ENCODE measurements around the gene BBS12. TPM values are rescaled to one million over a fixed set of nuclear protein-coding genes. Genes with fewer than 3 reads are reported as not detected.
"Not testable (repeated sequence)": the region's sequence is repeated elsewhere in the genome, so short reads cannot be mapped to it uniquely, and the experiment has no call there.

Gene BBS12
- total and polyA plus RNA-seq, 2 donors (not counting 1 experiment from before 2014, with no cell fraction given) = 3.6 to 8.4 TPM

GRCh38 chr4:122784261-122784660, 51.8 kb downstream of the BBS12 start:
- H3K79me2 ChIP-seq (ENCODE audit: control insufficient read depth, insufficient read depth, low read length) = no peaks in the 10 kb centered on the region
- H3K4me2 ChIP-seq (ENCODE audit: extremely low read depth, insufficient read depth, low read length) = no peak overlapping the region
- H3K4me3 ChIP-seq (replicated peaks in 1 of 4; ENCODE audit: control extremely low read depth in 1 of 4, insufficient read depth in 1 of 4, low read depth in 3 of 4, low read length in 4 of 4) = no peak overlapping the region
- no peaks in the 10 kb centered on the region for H3K9me3 ChIP-seq (ENCODE audit: control insufficient read depth, insufficient read depth, low read depth, low read length)
- no peak overlapping the region for H3K9ac ChIP-seq (ENCODE audit: insufficient read depth, low read length)
- no peaks in the 10 kb centered on the region for H3K27me3 ChIP-seq (ENCODE audit: control insufficient read depth, insufficient read depth, low read length)
- no peak overlapping the region for H2AFZ ChIP-seq (ENCODE audit: low read length)
- H3K36me3 ChIP-seq (ENCODE audit: control insufficient read depth, insufficient read depth, low read length) = no peaks in the 10 kb centered on the region
- DNase-seq (ENCODE audit: low read depth in 2 of 2) = no peak
- H3K4me1 ChIP-seq (ENCODE audit: control insufficient read depth, extremely low read depth, insufficient read depth, low read length) = peaks cover 11% of the 10 kb centered on the region
- peak overlapping the region; percentile 53 for H3K27ac ChIP-seq (ENCODE audit: insufficient read depth, low read length)
- no peaks in the 10 kb centered on the region for H4K20me1 ChIP-seq (ENCODE audit: control insufficient read depth, extremely low read depth, insufficient read depth, low read length)
- TF ChIP-seq, protein P1, sequence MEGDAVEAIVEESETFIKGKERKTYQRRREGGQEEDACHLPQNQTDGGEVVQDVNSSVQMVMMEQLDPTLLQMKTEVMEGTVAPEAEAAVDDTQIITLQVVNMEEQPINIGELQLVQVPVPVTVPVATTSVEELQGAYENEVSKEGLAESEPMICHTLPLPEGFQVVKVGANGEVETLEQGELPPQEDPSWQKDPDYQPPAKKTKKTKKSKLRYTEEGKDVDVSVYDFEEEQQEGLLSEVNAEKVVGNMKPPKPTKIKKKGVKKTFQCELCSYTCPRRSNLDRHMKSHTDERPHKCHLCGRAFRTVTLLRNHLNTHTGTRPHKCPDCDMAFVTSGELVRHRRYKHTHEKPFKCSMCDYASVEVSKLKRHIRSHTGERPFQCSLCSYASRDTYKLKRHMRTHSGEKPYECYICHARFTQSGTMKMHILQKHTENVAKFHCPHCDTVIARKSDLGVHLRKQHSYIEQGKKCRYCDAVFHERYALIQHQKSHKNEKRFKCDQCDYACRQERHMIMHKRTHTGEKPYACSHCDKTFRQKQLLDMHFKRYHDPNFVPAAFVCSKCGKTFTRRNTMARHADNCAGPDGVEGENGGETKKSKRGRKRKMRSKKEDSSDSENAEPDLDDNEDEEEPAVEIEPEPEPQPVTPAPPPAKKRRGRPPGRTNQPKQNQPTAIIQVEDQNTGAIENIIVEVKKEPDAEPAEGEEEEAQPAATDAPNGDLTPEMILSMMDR (conservative IDR thresholded peaks at IDR 0.05 in 1 of 2, IDR thresholded peaks at IDR 0.05 in 1 of 2; ENCODE audit: low read depth in 1 of 2, low read length in 2 of 2) = no peak
- no peak for TF ChIP-seq EZH2 (IDR thresholded peaks at IDR 0.05; ENCODE audit: low read length, missing control alignments)

DNA sequence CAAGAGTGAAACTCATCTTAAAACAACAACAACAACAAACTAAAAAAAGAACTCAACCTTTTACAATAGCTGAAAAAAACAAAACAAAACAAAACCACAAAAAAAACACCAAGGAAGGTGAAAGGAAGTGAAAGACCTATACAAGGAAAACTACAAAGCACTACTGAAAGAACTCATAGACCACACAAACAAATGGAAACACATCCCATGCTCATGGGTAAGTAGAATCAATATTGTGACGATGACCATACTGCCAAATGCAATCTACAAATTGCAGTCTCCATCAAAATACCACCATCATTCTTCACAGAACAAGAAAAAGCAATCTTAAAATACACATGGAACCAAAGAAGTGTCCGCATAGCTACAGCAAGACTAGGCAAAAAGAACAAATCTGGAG, 52.6 kb downstream of the BBS12 start:
- H3K36me3 ChIP-seq (ENCODE audit: control insufficient read depth, insufficient read depth, low read length) = no peaks in the 10 kb centered on the region
- H3K79me2 ChIP-seq (ENCODE audit: control insufficient read depth, insufficient read depth, low read length) = no peaks in the 10 kb centered on the region
- H3K4me3 ChIP-seq (replicated peaks in 1 of 4; ENCODE audit: control extremely low read depth in 1 of 4, insufficient read depth in 1 of 4, low read depth in 3 of 4, low read length in 4 of 4) = no peak overlapping the region
- TF ChIP-seq EZH2 (IDR thresholded peaks at IDR 0.05; ENCODE audit: low read length, missing control alignments) = no peak
- TF ChIP-seq, protein P1 (conservative IDR thresholded peaks at IDR 0.05 in 1 of 2, IDR thresholded peaks at IDR 0.05 in 1 of 2; ENCODE audit: low read depth in 1 of 2, low read length in 2 of 2) = no peak
- H3K27me3 ChIP-seq (ENCODE audit: control insufficient read depth, insufficient read depth, low read length) = no peaks in the 10 kb centered on the region
- no peak overlapping the region for H3K4me2 ChIP-seq (ENCODE audit: extremely low read depth, insufficient read depth, low read length)
- no peak overlapping the region for H2AFZ ChIP-seq (ENCODE audit: low read length)
- H3K9me3 ChIP-seq (ENCODE audit: control insufficient read depth, insufficient read depth, low read depth, low read length) = no peaks in the 10 kb centered on the region
- peaks cover 11% of the 10 kb centered on the region for H3K4me1 ChIP-seq (ENCODE audit: control insufficient read depth, extremely low read depth, insufficient read depth, low read length)
- H4K20me1 ChIP-seq (ENCODE audit: control insufficient read depth, extremely low read depth, insufficient read depth, low read length) = no peaks in the 10 kb centered on the region
- no peak overlapping the region for H3K27ac ChIP-seq (ENCODE audit: insufficient read depth, low read length)
- no peak overlapping the region for H3K9ac ChIP-seq (ENCODE audit: insufficient read depth, low read length)
- DNase-seq (ENCODE audit: low read depth in 2 of 2) = no peak

GRCh38 chr4:122786296-122786695, 53.8 kb downstream of the BBS12 start:
- DNase-seq (ENCODE audit: low read depth in 2 of 2); H2AFZ ChIP-seq (ENCODE audit: low read length); H3K4me3 ChIP-seq (replicated peaks in 1 of 4; ENCODE audit: control extremely low read depth in 1 of 4, insufficient read depth in 1 of 4, low read depth in 3 of 4, low read length in 4 of 4); H4K20me1 ChIP-seq (ENCODE audit: control insufficient read depth, extremely low read depth, insufficient read depth, low read length); H3K9ac ChIP-seq (ENCODE audit: insufficient read depth, low read length); H3K27ac ChIP-seq (ENCODE audit: insufficient read depth, low read length); H3K79me2 ChIP-seq (ENCODE audit: control insufficient read depth, insufficient read depth, low read length); H3K9me3 ChIP-seq (ENCODE audit: control insufficient read depth, insufficient read depth, low read depth, low read length); H3K36me3 ChIP-seq (ENCODE audit: control insufficient read depth, insufficient read depth, low read length); H3K4me2 ChIP-seq (ENCODE audit: extremely low read depth, insufficient read depth, low read length); H3K27me3 ChIP-seq (ENCODE audit: control insufficient read depth, insufficient read depth, low read length): not testable (repeated sequence)
- peaks cover 11% of the 10 kb centered on the region for H3K4me1 ChIP-seq (ENCODE audit: control insufficient read depth, extremely low read depth, insufficient read depth, low read length)

GRCh38 chr4:122786920-122787319, 54.4 kb downstream of the BBS12 start:
- H3K9me3 ChIP-seq (ENCODE audit: control insufficient read depth, insufficient read depth, low read depth, low read length); H4K20me1 ChIP-seq (ENCODE audit: control insufficient read depth, extremely low read depth, insufficient read depth, low read length); DNase-seq (ENCODE audit: low read depth in 2 of 2); H3K4me2 ChIP-seq (ENCODE audit: extremely low read depth, insufficient read depth, low read length); H3K9ac ChIP-seq (ENCODE audit: insufficient read depth, low read length); H3K27me3 ChIP-seq (ENCODE audit: control insufficient read depth, insufficient read depth, low read length); H2AFZ ChIP-seq (ENCODE audit: low read length); H3K4me3 ChIP-seq (replicated peaks in 1 of 4; ENCODE audit: control extremely low read depth in 1 of 4, insufficient read depth in 1 of 4, low read depth in 3 of 4, low read length in 4 of 4); H3K79me2 ChIP-seq (ENCODE audit: control insufficient read depth, insufficient read depth, low read length); H3K36me3 ChIP-seq (ENCODE audit: control insufficient read depth, insufficient read depth, low read length); H3K27ac ChIP-seq (ENCODE audit: insufficient read depth, low read length): not testable (repeated sequence)
- H3K4me1 ChIP-seq (ENCODE audit: control insufficient read depth, extremely low read depth, insufficient read depth, low read length) = peaks cover 11% of the 10 kb centered on the region

Measured in fibroblast of lung (primary cell).